DMS79 (cell line): ENCODE measurements around the gene CHSY1.
A peak's percentile ranks its signal among the peaks of the same experiment; 100 is the strongest.
"Not testable (repeated sequence)": the region's sequence is repeated elsewhere in the genome, so short reads cannot be mapped to it uniquely, and the experiment has no call there.

Source experiments
- DNase-seq: peaks from one replicate; lab custom pipeline; 2025; lab: John Stamatoyannopoulos, UW

The CHSY1 gene, protein sequence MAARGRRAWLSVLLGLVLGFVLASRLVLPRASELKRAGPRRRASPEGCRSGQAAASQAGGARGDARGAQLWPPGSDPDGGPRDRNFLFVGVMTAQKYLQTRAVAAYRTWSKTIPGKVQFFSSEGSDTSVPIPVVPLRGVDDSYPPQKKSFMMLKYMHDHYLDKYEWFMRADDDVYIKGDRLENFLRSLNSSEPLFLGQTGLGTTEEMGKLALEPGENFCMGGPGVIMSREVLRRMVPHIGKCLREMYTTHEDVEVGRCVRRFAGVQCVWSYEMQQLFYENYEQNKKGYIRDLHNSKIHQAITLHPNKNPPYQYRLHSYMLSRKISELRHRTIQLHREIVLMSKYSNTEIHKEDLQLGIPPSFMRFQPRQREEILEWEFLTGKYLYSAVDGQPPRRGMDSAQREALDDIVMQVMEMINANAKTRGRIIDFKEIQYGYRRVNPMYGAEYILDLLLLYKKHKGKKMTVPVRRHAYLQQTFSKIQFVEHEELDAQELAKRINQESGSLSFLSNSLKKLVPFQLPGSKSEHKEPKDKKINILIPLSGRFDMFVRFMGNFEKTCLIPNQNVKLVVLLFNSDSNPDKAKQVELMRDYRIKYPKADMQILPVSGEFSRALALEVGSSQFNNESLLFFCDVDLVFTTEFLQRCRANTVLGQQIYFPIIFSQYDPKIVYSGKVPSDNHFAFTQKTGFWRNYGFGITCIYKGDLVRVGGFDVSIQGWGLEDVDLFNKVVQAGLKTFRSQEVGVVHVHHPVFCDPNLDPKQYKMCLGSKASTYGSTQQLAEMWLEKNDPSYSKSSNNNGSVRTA

DNA sequence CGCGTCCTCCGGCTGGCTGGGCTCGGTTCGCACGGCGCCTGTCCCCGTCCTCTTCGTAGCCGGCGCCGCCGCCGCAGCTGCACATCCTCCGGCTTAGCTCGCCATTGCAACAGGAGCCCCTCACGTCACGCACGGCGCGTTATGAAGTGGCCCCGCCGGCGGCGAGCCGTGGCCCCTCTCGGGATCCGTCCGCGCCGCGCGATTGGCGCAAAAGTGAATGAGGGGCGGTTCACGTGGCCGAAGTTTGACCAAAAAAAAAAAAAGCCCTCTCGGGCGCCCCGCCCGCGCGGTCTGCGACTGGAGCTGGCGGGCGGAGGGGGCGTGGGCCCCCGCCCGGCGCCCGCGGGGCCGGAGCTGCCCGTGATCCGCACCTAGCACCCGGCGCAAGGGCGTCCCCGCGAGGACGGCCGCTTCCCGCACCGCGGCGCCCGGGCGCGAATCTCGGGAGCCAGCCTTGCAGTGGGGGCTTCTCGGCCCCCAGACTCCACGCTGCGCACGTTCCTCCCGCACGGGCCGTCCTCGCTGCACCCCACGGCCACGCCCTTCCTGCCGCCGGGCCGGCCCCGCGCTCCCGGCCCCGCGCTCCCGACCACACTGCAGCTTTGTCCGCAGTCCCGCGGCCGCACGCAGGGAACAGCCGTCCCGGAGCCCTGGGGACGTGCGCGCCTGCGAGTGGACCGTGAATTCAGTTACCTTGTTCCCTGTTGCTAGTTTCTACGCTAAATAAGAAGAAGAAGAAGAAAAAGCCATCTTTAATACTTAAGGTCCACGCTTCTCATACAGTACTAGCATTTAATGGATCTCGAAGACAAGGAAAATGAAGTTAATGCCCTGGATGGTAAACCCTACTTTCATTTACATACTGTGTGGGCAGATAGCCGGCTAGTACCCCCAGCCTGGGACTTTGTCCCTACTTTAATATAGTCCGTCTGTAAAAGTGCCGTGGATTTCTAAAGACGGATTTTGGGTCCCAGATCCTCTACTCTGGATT, at the start of gene CHSY1:
CHSY1 (minus strand) TSS at position 219 of the 991 bp plus-strand sequence. CDS start 592 bp downstream, outside the sequence.
- DNase-seq, result no peak

DNA sequence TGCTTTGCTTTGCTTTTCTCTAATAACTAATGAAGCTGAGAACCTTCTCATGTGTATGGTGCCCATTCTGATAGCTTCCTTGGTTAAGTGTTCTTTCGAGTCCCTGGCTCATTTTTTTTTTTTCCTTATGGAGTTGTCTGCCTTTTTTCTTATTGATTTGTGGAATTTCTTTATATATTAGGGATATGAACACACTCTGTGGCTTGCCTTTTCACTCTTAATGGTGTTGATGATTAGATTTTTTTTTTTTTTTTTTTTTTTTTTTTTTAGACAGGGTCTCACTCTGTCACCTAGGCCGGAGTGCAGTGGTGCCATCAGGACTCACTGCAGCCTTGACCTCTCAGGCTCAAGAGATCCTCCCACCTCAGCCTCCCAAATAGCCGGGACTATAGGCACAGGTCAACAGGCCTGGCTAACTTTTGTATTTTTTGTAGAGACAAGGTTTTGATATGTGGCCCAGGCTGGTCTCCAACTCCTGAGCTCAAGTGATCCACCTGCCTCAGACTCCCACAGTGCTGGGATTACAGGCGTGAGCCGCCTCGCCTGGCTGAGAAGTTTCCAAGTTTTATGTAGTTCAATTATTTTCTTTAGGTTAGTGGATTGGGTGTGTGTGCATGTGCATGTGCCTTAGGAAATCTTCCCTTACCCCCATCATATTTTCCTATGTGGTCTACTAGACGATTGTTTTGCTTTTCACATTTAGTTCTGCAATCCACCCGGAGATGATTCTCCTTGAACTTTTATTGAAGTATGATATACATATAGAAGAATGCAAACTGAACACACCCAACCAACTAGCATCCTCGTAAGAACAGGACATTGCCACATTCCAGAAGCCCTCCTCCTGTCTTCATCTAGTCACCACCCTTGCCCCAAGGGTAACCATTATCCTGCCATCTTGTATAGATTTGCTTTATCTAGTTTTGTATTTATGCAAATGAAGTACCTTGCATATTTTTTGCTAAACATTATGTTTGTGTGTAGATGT, 44.9 kb upstream of the CHSY1 start:
- DNase-seq, result no peak

DNA sequence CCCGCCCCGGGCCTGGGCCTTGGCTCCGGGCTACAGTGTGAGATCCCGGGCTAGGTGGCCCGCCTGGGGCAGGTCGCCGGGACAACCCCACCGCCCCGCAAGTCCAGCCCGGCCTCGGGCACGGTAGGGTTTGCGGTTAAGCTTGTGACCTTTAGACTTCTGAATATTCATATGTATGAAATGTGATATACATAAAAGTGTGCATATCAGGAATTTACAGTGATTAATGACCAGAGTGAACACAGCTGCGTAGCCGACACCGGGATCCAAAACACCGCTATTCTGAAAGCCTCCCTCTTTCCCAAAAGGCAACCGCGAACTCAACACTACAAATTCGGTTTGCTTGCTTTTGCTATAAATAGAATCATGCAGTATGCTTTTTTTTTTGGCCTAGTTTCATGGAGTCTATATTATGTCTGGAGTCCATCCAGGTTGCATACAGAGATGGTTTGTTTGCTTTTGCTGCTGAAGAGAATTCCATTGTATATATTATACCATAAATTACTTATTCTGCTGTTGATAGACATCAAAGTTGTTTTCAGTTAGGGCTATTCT, 43.8 kb upstream of the CHSY1 start:
- DNase-seq, result no peak

DNA sequence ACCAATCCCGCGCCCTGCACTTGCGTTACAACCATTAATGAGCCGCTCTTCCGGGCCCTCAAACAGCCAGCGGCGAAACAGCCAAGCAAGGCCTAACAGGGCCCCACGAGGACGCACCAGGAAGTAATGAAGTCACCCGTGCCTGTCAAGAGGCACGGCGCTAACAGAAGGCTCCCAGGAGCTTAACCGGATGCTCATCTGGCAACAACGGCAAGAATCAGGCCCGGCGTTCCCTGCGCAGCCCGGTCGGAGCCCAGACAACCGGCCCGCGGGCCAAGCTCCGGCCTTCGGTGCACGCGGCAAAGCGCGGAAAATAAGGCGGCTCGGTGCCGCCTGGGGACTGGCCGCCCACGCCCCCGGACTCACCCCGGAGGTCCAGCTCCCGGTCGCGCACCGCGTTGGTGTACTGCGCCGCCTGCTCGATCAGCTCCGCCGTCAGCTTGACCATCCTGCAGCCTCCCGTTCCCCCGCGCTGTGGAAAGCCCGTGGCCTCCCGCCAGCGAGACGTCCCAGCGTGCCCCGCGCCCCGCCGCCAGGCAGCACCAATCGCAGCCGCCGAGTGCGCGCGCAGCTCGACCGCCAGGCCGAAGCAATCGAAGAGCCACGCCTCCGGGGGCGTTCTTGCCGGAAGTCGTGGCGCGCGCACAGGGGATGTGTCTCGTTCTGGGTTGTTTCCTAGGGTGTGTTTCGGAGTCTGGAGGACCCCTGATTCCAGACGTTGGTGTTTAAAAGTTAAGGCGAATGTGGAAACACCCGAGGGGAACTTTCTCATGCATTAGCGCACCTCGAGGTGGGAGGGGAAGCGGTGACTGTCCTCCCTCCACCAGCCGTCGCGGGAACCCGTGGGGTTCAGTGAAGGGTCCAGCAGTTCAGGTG, 43.1 kb upstream of the CHSY1 start, which contains the start of gene SNRPA1:
SNRPA1 (minus strand) TSS at position 518 of the 876 bp plus-strand sequence; CDS start at position 448, 70 bp downstream.
- peak; percentile 51 for DNase-seq

DNA sequence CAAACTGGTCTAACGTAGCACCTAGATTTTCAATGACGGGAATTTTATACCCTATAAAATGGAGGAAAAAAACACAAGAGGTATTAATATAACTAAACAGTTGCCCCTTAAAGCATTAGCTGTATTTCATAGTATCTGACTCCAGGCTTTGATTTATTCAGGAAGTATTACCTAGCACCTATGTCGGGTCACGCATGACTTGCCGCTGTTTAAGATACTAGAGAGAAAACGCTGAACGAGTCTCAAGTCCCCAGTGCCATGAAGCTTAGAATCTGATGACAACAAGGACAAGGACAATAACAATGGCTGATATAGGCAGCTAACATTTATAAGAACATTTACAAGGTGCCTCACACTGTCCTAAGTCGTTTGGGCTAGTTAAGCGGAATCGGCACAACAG, 41.3 kb upstream of the CHSY1 start:
- no peak for DNase-seq

DNA sequence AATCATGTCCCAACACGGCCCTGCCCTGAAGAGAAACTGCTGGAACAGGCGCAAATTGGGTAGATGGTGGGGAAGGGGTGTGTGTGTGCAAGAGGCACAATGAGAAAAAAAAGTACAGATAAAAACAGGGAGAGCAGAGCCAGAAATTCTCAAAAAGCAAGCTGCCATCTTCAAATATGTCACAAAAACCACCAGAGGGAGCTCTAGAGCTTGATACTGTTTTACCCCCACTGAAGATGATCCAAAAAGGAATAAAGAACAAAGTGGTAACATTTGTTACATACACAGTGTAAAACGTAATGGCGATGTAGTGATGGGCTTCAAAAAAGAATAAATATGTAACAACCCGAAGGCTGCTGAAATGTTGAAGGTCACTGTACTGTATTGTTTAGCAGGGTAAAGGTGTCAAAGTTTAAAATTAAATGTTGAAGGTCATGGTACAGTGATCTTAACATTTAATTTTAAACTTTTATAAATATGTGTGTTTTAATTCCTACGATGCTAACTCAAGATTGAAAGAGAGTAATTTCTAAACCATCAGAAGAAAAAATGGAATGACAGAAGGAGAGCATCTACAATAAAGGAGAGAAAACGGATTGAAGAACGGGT, 37.2 kb upstream of the CHSY1 start:
- DNase-seq, result no peak

DNA sequence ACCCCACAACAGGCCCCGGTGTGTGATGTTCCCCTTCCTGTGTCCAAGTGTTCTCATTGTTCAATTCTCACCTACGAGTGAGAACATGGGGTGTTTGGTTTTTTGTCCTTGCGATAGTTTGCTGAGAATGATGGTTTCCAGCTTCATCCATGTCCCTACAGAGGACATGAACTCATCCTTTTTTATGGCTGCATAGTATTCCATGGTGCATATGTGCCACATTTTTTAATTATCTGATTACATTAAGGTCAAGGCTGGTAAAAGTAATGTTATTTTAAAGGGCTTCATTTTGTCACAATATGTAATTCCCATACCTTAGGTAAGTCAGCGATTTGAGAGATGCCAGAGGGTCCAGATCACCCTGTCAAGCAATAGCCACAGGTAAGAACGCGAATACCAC, 35.5 kb upstream of the CHSY1 start:
- not testable (repeated sequence) for DNase-seq

DNA sequence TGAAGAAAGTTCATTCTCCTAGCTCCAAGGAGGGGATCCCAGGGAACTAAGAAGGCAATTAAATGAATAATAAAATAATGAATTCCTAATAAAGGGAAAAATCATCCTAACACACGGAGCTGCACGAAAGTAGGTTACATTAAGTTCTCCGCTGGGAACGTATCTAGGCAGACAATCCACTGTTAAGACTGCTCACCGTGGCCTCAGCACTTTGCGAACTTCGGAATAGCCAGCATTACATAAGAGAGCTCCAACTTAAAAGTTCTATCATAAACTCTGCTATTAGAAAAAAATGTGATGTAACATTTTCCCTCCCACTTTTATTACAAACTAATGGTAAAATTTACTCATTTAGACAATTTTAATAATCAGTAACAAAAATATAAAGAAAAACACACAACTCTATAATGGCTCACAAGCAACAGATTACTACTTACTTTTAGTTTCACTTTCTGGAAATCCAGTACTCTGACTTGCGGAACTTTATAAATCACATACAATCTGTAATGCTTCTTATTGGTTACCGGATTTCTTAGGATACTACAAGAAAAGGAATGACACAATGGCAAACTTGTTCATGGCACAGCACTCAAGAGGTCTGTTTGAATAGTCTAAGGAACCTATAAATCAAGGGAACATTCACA, 34.7 kb upstream of the CHSY1 start:
- DNase-seq, result no peak

DNA sequence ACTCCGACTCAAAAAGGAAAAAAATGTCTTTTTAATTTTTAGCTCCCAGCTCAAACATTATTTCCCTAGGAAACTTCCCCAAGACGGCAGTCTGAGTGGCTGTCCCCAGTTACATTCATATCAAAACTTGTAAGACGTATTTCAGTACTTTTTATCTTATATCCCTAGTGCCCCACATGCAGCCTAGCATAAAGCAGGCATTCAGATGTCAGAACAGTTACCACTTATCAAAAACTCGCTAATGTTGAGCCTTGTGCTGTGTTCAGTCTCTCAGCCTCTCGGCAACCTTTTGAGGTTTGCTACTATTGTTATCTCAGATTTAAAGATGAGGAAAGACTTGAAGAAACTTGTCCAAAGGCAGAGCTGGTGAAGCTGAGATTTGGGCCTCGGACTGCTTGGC, 32.1 kb upstream of the CHSY1 start:
- DNase-seq, result no peak

DNA sequence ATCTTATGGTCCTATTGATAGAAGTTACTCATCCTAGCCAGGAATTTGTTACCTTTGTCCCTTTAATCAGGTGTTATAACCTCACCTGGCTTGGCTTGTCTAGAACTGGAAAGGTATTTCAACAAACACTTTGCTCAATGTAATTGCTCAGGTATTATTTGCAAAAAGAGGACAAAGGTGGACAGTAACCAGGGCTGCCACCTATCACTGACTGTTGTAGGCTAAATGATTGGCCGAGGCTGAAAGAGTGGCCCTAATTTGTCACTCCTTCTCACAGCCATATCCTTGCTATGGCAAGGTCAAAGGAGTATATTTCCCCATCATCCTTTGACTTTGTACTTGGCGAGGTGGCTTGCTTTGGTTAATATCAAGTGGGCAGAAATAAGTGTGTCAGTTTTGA, 28.2 kb upstream of the CHSY1 start:
- no peak for DNase-seq

DNA sequence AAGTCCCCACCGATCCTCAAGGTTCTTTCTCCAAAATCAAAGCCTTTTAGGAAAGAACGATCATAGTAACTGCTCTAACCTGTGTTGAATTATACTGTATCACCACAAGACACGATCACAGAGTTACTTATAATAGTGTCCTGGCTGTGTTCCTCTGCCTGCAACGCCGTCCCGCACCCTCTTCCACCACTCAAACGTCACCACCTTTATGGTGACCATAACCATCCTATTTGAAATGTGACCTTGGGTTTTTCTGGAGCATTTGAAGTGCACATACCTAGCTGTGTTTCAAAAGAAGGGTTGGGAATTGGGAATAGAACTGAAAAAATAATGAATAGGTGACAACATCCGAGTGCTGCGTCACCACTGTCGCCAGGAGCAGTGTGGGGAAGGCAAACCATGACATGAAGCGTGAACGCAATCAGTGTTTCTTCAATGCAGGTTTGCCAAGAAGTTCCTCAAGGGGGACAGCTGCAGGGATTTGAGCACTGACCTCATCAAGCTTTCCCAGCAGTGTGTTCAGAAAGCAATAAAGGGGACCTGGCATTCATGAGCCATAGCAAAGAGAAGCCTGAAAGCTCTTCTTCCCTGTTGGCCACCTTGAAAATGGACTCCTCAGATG, 26.2 kb upstream of the CHSY1 start:
- DNase-seq, result no peak

DNA sequence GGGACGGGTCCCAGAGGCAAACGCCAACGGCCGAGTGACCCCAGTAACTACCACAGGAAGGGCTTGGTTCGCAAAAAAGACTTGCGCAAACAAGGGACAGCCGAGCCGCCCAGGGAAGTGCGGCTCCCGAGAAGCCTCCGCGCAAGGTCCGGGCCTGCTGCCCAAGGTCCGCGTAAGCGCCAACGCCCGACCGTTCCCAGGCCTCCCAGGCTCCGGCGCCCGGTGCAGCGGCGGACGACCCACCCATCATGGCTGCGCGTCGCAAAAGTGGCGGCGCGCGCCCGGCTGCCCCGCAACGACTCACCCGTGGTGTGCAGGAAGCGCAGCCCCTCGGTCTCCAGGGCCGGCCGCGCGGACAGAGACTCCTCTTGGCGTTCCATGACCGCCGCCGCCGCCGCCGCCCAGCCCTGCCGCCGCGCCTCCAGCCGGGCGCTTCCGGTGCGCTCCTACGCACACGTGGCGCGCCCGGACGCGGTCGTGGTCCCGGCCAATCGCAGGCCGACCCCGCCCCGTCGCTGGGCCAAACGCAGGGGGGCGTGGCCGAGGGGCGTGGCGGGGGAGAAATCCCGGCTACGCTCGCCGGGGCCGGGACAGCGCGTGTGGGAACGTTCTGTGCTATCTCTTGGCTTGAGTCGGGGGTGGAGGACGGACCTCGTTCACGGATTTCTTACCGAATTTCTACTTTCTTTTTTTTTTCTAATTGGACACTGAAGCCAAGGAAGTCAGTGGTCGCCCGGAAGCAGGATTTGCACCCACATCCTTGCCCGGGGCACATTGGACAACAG, 25.4 kb upstream of the CHSY1 start, which contains the start of gene SELENOS:
SELENOS (minus strand) TSS at position 448 of the 785 bp plus-strand sequence; CDS start at position 380, 68 bp downstream.
- no peak for DNase-seq

DNA sequence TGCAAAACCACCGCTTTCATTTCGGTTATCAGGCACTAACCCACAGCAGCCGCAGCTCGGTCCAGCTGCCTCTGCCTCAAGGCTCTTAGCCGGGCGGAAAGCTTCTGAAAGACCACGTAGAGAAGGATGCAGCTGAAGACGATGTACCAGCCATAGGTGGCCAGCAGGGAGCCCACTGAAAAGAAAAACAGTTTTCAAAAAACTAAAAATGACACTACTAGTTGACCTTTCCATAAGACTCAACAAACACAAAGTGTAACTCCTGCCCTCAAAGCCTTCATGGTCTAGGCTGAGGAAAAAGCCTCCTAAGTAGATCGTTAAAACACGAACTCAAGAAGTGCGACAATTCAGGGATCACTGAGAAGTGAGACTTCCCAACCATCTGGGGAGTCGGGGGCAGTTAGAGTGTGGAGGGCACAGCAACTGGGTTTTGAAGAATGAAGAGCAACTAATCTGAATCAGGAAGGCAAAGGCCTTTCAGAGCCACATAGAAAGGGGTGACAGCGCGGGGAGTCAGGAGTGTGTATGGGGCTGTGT, 24.7 kb upstream of the CHSY1 start:
- no peak for DNase-seq

DNA sequence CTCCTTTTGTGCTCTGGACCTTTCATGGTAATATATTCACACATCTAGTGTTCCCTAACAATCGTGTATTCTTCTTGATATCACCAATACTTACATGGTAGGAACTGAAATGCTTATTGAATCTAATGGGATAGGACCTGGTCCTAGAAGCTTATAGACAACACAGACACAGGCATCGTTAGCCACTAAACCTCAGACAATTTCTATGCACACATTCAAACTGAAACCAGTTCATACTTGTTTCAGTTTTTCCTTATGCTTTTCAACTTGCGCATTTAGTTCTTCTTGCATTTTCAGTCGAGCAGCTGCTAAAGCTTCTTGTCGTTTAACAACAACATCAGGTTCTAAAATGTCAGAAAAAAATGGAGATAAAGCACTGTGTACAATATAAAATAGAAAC, 23.2 kb upstream of the CHSY1 start:
- DNase-seq, result no peak

DNA sequence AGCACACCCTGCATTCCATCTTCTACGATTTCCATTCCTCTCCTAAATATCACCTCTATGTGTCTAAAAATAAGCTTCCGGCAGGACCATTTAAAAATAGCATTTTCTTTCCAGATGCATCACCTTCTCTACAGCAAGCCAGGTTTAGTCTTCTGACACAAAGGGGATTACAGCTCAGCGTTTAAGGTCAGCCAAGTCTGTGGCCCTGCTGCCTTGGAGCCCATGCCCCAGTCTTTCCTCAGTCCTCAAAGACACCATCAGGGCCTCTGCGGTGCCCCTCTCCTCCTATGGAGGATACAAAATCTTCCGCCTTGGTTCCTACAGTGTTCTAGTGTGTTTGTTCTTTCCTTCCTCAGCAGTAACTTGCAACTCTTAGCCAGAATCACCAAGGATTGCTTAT, 21.7 kb upstream of the CHSY1 start:
- DNase-seq, result no peak

DNA sequence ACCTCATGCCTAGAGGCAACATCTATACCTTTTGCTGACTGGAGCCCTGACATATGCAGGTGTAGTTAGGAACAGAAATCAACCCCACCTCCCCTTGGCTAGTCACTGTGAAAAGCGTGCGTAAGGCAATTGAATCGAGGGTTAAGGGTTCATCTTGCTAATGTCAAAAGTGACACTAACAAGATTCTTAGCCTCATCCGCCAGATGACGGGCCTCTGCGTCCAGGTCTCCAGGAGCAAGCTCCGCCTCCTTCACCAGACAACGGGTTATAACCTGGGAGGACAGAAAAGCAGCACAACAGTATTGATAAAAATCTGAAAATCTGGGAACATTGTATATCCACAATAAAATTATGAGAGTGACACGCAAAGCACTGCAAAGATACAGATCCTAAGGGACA, 20.7 kb upstream of the CHSY1 start:
- no peak for DNase-seq
